WTC11 (cell line): ENCODE measurements around the gene NR2E3. TPM values are rescaled to one million over a fixed set of nuclear protein-coding genes. Genes with fewer than 3 reads are reported as not detected.

Experiments used
- ATAC-seq: fragments of 200-7000 bp; cut with Tn5 transposase; 2 replicates; pipeline ENCODE4 v1.10.0; 2021; ENCODE audit warnings: mild to moderate bottlenecking, moderate library complexity
- Bru-seq: library from RNA; stranded (reverse); fragments of 400-500 nt; gene quantifications from one replicate; lab custom pipeline; 2021; lab: Mats Ljungman, UMichigan
- CTCF ChIA-PET: fragments of 300-600 bp; sonication (Branson Sonifier 250); formaldehyde crosslinking; loops from one replicate; lab custom pipeline; 2021; ENCODE audit warnings: antibody characterized with exemption; lab: Charles Lee
- POLR2A ChIA-PET: fragments of 350-600 bp; sonication (Branson Sonifier 250); formaldehyde crosslinking; loops from one replicate; lab custom pipeline; 2021; ENCODE audit warnings: antibody characterized with exemption; lab: Charles Lee
- DNase-seq: peaks from one replicate; pipeline ENCODE4 v3.0.0; 2021; ENCODE audit warnings: low spot score
- H3K27ac Mint-ChIP-seq: 2 replicates; pipeline ENCODE4 v1.8.0; 2021; ENCODE audit warnings: mixed read lengths
- H3K27me3 Mint-ChIP-seq: 2 replicates; pipeline ENCODE4 v1.8.0; 2021; ENCODE audit warnings: low read depth, mild to moderate bottlenecking, moderate library complexity, mixed read lengths
- H3K36me3 Mint-ChIP-seq: 2 replicates; pipeline ENCODE4 v1.8.0; 2021; ENCODE audit warnings: mixed read lengths
- H3K4me1 Mint-ChIP-seq: 2 replicates; pipeline ENCODE4 v1.8.0; 2022; ENCODE audit warnings: mixed read lengths
- H3K4me3 Mint-ChIP-seq: 2 replicates; pipeline ENCODE4 v1.8.0; 2021; ENCODE audit warnings: mild to moderate bottlenecking, moderate library complexity, mixed read lengths
- H3K9me3 Mint-ChIP-seq: 2 replicates; pipeline ENCODE4 v1.8.0; 2021; ENCODE audit warnings: mixed read lengths
- EMX1 ChIP-seq: fragments of 250-450 bp; sonication (Bioruptor Pico); IDR thresholded peaks from 2 replicates; pipeline ENCODE4 v1.8.0; 2021; ENCODE audit warnings: mild to moderate bottlenecking
- ERG ChIP-seq: fragments of 250-450 bp; sonication (Bioruptor Pico); IDR thresholded peaks from 2 replicates; pipeline ENCODE4 v1.8.0; 2021; ENCODE audit warnings: mild to moderate bottlenecking
- GABPB1 ChIP-seq: sonication (generic); formaldehyde crosslinking; IDR thresholded peaks from 2 replicates; pipeline ENCODE4 v1.8.1; 2023; ENCODE audit warnings: mild to moderate bottlenecking, missing genetic modification reagents
- JUN ChIP-seq: sonication (generic); formaldehyde crosslinking; IDR thresholded peaks from 2 replicates; pipeline ENCODE4 v1.8.0; 2023; ENCODE audit warnings: mild to moderate bottlenecking, missing genetic modification reagents
- NFATC4 ChIP-seq: fragments of 250-450 bp; sonication (Bioruptor Pico); IDR thresholded peaks from 2 replicates; pipeline ENCODE4 v1.9.0; 2021; ENCODE audit warnings: mild to moderate bottlenecking
- NFE2L1 ChIP-seq: sonication (generic); formaldehyde crosslinking; IDR thresholded peaks from 2 replicates; pipeline ENCODE4 v1.8.1; 2023; ENCODE audit warnings: missing genetic modification reagents
- NR3C1 ChIP-seq: sonication (generic); formaldehyde crosslinking; conservative IDR thresholded peaks from 2 replicates; pipeline ENCODE4 v1.8.1; 2023; ENCODE audit warnings: low read depth, mild to moderate bottlenecking, missing genetic modification reagents
- TEAD4 ChIP-seq: sonication (generic); formaldehyde crosslinking; IDR thresholded peaks from 2 replicates; pipeline ENCODE4 v1.8.0; 2022; ENCODE audit warnings: mild to moderate bottlenecking, missing genetic modification reagents
- USF2 ChIP-seq: sonication (generic); formaldehyde crosslinking; IDR thresholded peaks from 2 replicates; pipeline ENCODE4 v1.8.1; 2023; ENCODE audit warnings: mild to moderate bottlenecking, missing genetic modification reagents, moderate library complexity
- ZNF423 ChIP-seq: fragments of 250-450 bp; sonication (Bioruptor Pico); IDR thresholded peaks from 2 replicates; pipeline ENCODE4 v2.1.2; 2022; ENCODE audit warnings: mild to moderate bottlenecking, moderate library complexity
- ZNF532 ChIP-seq: fragments of 250-450 bp; sonication (Bioruptor Pico); IDR thresholded peaks from 2 replicates; pipeline ENCODE4 v1.9.0; 2021; ENCODE audit warnings: mild to moderate bottlenecking, borderline replicate concordance
- long read RNA-seq, 3 experiments: library from RNA in 1 of 3; library from capped mRNA in 1 of 3; library from polyadenylated mRNA in 1 of 3; unstranded in 2 of 3; stranded (forward) in 1 of 3; transcript quantifications; one replicate each; pipeline ENCODE4 v2.0.0, GENCODE V29; 2021
- total RNA-seq: library from RNA; stranded (reverse); gene quantifications from 3 replicates; pipeline ENCODE4 v1.2.3, GENCODE V29; 2021
- TF ChIP-seq, protein P1 (sequence below): sonication (generic); formaldehyde crosslinking; IDR thresholded peaks from 2 replicates; pipeline ENCODE4 v1.8.0; 2023; ENCODE audit warnings: missing genetic modification reagents
- TF ChIP-seq, protein P2 (sequence below): sonication (generic); formaldehyde crosslinking; IDR thresholded peaks from 2 replicates; pipeline ENCODE4 v1.8.0; 2022; ENCODE audit warnings: mild to moderate bottlenecking, missing genetic modification reagents
- TF ChIP-seq, protein P3 (sequence below): fragments of 250-450 bp; sonication (Bioruptor Pico); IDR thresholded peaks from 2 replicates; pipeline ENCODE4 v1.9.0; 2021; ENCODE audit warnings: mild to moderate bottlenecking

Gene NR2E3
- total RNA-seq (0.57 to 1.4 TPM (median 0.80 TPM) in 3 replicates), Bru-seq, nascent RNA (percentile 29 among the genes with signal in this experiment)
- long read RNA-seq, experiment 1, partial matches to known transcripts = 0 of 1 reads
- long read RNA-seq, experiment 1, other reads (novel, unspliced or antisense) = 1 of 1 reads
- long read RNA-seq, experiment 2 = 0 reads
- long read RNA-seq, experiment 3 = 0 reads

DNA sequence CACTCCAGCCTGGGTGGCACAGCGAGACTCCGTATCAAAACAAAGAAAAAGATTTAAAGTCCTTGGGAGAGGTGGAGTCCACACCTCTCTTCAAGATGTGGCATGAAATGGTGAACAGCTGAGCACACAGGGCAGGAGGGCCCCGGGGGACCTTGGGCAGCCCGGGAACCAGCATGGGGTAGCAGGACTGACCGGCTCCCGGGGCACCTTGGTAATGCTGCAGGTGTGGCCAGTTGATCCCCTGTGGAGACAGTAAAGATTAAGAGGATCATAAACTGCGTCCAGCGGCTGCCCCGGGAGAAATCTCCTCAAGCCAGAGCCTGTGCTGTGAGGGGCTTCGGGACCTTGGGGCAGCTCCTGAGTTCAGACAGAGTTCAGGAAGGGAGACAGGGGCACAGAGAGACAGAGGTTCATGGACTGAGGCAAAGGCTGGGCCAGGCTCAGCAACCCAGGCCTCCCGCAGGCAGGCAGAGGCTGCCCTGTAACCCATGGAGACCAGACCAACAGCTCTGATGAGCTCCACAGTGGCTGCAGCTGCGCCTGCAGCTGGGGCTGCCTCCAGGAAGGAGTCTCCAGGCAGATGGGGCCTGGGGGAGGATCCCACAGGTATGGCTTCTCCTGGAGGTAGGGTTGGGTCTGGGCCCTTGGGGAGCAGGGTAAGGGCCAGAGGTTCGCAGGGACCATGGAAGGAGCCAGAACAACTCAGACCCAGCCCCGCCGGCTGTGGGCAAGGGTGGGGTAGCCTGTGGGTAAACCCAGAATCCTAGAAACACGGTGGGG, at the start of gene NR2E3:
NR2E3 (plus strand) TSS at position 299 of the 780 bp plus-strand sequence; CDS start at position 489, 190 bp downstream.
- Mint-ChIP-seq H3K4me1 (peaks cover 36% of the 10 kb centered on the region), H3K9me3 (no peaks in the 10 kb centered on the region), H3K36me3 (no peaks in the 10 kb centered on the region), H3K27ac (no peak within 1 kb of the TSS), H3K27me3 (no peaks in the 10 kb centered on the region; the same call in 1 of the 2 replicates), H3K4me3 (no peak within 1 kb of the TSS)
- 0 out of 2 replicates have a peak, but pooled peaks have one; percentile 7 for TF ChIP-seq ZNF423 (CRISPR knock-in tag)
- TF ChIP-seq ZNF532 (CRISPR knock-in tag) = no peak
- DNase-seq (no peak), ATAC-seq (no peak)
- ChIA-PET CTCF (interaction anchor here (1.0 to 1.6 kb wide), 4 partner anchors 10 to 345 kb away, joined by 3 to 6 read pairs (median 4); no protein-coding TSS in a partner anchor), POLR2A (no interaction called here)

DNA sequence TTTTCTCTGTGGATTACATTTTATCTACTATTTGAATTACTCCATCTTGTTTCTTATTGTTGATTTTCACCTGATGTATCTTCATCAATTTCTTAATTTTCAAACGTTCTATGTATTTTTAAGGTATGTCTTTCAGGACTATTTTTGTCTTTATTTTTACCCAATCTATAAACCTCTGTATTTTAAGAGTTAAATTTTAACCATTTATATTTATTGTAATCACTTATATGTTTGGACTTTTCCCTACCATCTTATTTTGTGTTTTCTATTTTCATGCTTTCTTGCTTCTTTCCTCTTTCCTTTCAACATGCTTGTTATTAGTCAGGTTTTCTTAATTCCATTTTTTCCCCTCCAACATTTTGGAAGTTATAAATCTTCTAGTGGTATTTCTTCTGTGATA, 49.5 kb upstream of the NR2E3 start:
- TF ChIP-seq, protein P1, sequence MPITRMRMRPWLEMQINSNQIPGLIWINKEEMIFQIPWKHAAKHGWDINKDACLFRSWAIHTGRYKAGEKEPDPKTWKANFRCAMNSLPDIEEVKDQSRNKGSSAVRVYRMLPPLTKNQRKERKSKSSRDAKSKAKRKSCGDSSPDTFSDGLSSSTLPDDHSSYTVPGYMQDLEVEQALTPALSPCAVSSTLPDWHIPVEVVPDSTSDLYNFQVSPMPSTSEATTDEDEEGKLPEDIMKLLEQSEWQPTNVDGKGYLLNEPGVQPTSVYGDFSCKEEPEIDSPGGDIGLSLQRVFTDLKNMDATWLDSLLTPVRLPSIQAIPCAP (CRISPR knock-in tag) = no peak
- TF ChIP-seq GABPB1 (CRISPR knock-in tag) = no peak
- TF ChIP-seq JUN (CRISPR knock-in tag) = no peak
- TF ChIP-seq NR3C1 (CRISPR knock-in tag) = no peak
- TF ChIP-seq USF2 (CRISPR knock-in tag) = no peak
- no peak for TF ChIP-seq EMX1 (CRISPR knock-in tag)
- no peak for TF ChIP-seq TEAD4
- TF ChIP-seq, protein P2, sequence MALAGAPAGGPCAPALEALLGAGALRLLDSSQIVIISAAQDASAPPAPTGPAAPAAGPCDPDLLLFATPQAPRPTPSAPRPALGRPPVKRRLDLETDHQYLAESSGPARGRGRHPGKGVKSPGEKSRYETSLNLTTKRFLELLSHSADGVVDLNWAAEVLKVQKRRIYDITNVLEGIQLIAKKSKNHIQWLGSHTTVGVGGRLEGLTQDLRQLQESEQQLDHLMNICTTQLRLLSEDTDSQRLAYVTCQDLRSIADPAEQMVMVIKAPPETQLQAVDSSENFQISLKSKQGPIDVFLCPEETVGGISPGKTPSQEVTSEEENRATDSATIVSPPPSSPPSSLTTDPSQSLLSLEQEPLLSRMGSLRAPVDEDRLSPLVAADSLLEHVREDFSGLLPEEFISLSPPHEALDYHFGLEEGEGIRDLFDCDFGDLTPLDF (CRISPR knock-in tag) = no peak
- TF ChIP-seq NFATC4 (CRISPR knock-in tag) = no peak
- TF ChIP-seq NFE2L1 (CRISPR knock-in tag) = no peak
- no peak for TF ChIP-seq ERG (CRISPR knock-in tag)
- TF ChIP-seq, protein P3, sequence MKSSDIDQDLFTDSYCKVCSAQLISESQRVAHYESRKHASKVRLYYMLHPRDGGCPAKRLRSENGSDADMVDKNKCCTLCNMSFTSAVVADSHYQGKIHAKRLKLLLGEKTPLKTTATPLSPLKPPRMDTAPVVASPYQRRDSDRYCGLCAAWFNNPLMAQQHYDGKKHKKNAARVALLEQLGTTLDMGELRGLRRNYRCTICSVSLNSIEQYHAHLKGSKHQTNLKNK (CRISPR knock-in tag) = no peak
- H3K4me1 Mint-ChIP-seq = no peaks in the 10 kb centered on the region
- H3K9me3 Mint-ChIP-seq = peaks cover 33% of the 10 kb centered on the region
- ChIA-PET CTCF (no interaction called here), POLR2A (no interaction called here)
- no peak overlapping the region for H3K4me3 Mint-ChIP-seq
- H3K27ac Mint-ChIP-seq = no peak overlapping the region
- ATAC-seq (no peak), DNase-seq (no peak)
- no peaks in the 10 kb centered on the region for H3K27me3 Mint-ChIP-seq
- H3K36me3 Mint-ChIP-seq = peaks cover 19% of the 10 kb centered on the region
